ENCODE measurements around the gene PRDM10. TPM values are rescaled to one million over a fixed set of nuclear protein-coding genes. Genes with fewer than 3 reads are reported as not detected.

Gene PRDM10
- total RNA-seq, 4 donors from 2014 or later = 6.6 to 12.0 (median 7.4) TPM

- no peak overlapping the region for H3K4me3 ChIP-seq
- peaks cover 0 to 3% (median 0%) of the 10 kb centered on the region in 3 donors for H3K4me1 ChIP-seq
- no peak for ATAC-seq
- H3K9me3 ChIP-seq = no peaks in the 10 kb centered on the region
- TF ChIP-seq POLR2A (IDR thresholded peaks at IDR 0.05) (no peak), EP300 (IDR thresholded peaks at IDR 0.05) (no peak), POLR2AphosphoS5 (IDR thresholded peaks at IDR 0.05) (no peak), CTCF (IDR thresholded peaks at IDR 0.05) (no peak)
- H3K27me3 ChIP-seq = no peaks in the 10 kb centered on the region
- WGBS, 2 donors (ENCODE audit: low coverage in 1 of 2) = 67 to 100% methylated on average over 1 to 2 of the region's 2 CpGs
- H3K36me3 ChIP-seq = no peaks in the 10 kb centered on the region
- no peak overlapping the region for H3K27ac ChIP-seq
These were observed 32.7 kb downstream of the PRDM10 start for GRCh38 chr11:129969920-129970319.

GRCh38 chr11:129968591-129969419 lies 33.8 kb downstream of the PRDM10 start:
- Histone ChIP-seq H3K9me3 (no peaks in the 10 kb centered on the region), H3K36me3 (no peaks in the 10 kb centered on the region), H3K27ac (no peak overlapping the region), H3K27me3 (no peaks in the 10 kb centered on the region), H3K4me3 (no peak overlapping the region), H3K4me1 (peaks cover 0 to 1% (median 0%) of the 10 kb centered on the region in 3 donors)
- no peak for TF ChIP-seq EP300 (IDR thresholded peaks at IDR 0.05)
- TF ChIP-seq CTCF (IDR thresholded peaks at IDR 0.05) = no peak
- TF ChIP-seq POLR2AphosphoS5 (IDR thresholded peaks at IDR 0.05) = no peak
- no peak for TF ChIP-seq POLR2A (IDR thresholded peaks at IDR 0.05)
- 57 to 87% methylated on average over 5 to 9 of the region's 9 CpGs for WGBS, 2 donors (ENCODE audit: low coverage in 1 of 2)
- no peak for ATAC-seq

GRCh38 chr11:129967996-129968395 lies 34.6 kb downstream of the PRDM10 start:
- TF ChIP-seq EP300 (IDR thresholded peaks at IDR 0.05) (no peak), CTCF (IDR thresholded peaks at IDR 0.05) (no peak), POLR2AphosphoS5 (IDR thresholded peaks at IDR 0.05) (no peak), POLR2A (IDR thresholded peaks at IDR 0.05) (no peak)
- H3K27me3 ChIP-seq = no peaks in the 10 kb centered on the region
- no peaks in the 10 kb centered on the region for H3K36me3 ChIP-seq
- H3K4me3 ChIP-seq = no peak overlapping the region
- 73 to 79% methylated on average over 2 of the region's 3 CpGs for WGBS, 2 donors (ENCODE audit: low coverage in 1 of 2)
- no peaks in the 10 kb centered on the region for H3K4me1 ChIP-seq
- H3K9me3 ChIP-seq = no peaks in the 10 kb centered on the region
- ATAC-seq = no peak
- H3K27ac ChIP-seq = no peak overlapping the region

- no peak for ATAC-seq
- TF ChIP-seq POLR2AphosphoS5 (IDR thresholded peaks at IDR 0.05) (no peak), EP300 (IDR thresholded peaks at IDR 0.05) (no peak), POLR2A (IDR thresholded peaks at IDR 0.05) (no peak), CTCF (IDR thresholded peaks at IDR 0.05) (no peak)
- peaks cover 0 to 6% of the 10 kb centered on the region in 2 donors for H3K36me3 ChIP-seq
- H3K27ac ChIP-seq = no peak overlapping the region
- H3K4me1 ChIP-seq = no peaks in the 10 kb centered on the region
- WGBS, 2 donors (ENCODE audit: low coverage in 1 of 2) = 80 to 84% methylated on average over 3 of the region's 3 CpGs
- no peaks in the 10 kb centered on the region for H3K27me3 ChIP-seq
- no peak overlapping the region for H3K4me3 ChIP-seq
- H3K9me3 ChIP-seq = no peaks in the 10 kb centered on the region
These were observed 37.4 kb downstream of the PRDM10 start for GRCh38 chr11:129965248-129965647.

Measured in gastroesophageal sphincter (tissue), 4 donors.